Transverse colon (tissue), 4 donors: ENCODE data around the gene SLC2A13. TPM values are rescaled to one million over a fixed set of nuclear protein-coding genes. Genes with fewer than 3 reads are reported as not detected.

Experiments used
- DNase-seq: peaks from one replicate; pipeline ENCODE4 v3.0.0-alpha.2; 2019
- H3K27ac ChIP-seq, 4 donors: fragments of 200-600 bp; sonication (generic); 2 replicates each; pipeline ENCODE4 v1.5.1; 2016 to 2018; ENCODE audit warnings: inconsistent platforms in 4 of 4
- H3K27me3 ChIP-seq: fragments of 200-600 bp; sonication (generic); 2 replicates; pipeline ENCODE4 v1.5.1; 2017; ENCODE audit warnings: inconsistent platforms
- H3K36me3 ChIP-seq, 4 donors: fragments of 200-600 bp; sonication (generic); 2 replicates each; pipeline ENCODE4 v1.5.1; 2017 to 2019; ENCODE audit warnings: inconsistent platforms in 4 of 4
- H3K4me1 ChIP-seq, 4 donors: fragments of 200-600 bp; sonication (generic); 2 replicates each; pipeline ENCODE4 v1.5.1; 2017 to 2020; ENCODE audit warnings: inconsistent platforms in 4 of 4
- H3K4me3 ChIP-seq, 4 donors: fragments of 200-600 bp; sonication (generic); 1 replicate in 1 of 4; 2 replicates in 3 of 4; pipeline versions ENCODE4 v1.5.1 to v1.6.1; 2017 to 2019; ENCODE audit warnings: inconsistent platforms in 4 of 4
- H3K9me3 ChIP-seq, 2 donors: fragments of 200-600 bp; sonication (generic); 2 replicates each; pipeline ENCODE4 v1.5.1; 2017 to 2019; ENCODE audit warnings: inconsistent platforms in 2 of 2
- CTCF ChIP-seq, 5 experiments: fragments of 200-600 bp in 3 of 5; fragments of 450-650 bp in 2 of 5; sonication (generic) in 3 of 5; IDR thresholded peaks; 1 replicate in 2 of 5; 2 replicates in 3 of 5; pipeline ENCODE4 v1.5.1; 2016 to 2017; ENCODE audit warnings: antibody characterized with exemption in 5 of 5, inconsistent platforms in 3 of 5, mild to moderate bottlenecking in 2 of 5, moderate library complexity in 1 of 5
- EP300 ChIP-seq: sonication (generic); formaldehyde crosslinking; IDR thresholded peaks from one replicate; pipeline ENCODE4 v1.6.1; 2017; ENCODE audit warnings: antibody characterized with exemption, low read depth
- POLR2A ChIP-seq: fragments of 450-650 bp; IDR thresholded peaks from one replicate; pipeline ENCODE4 v1.6.1; 2016; ENCODE audit warnings: antibody characterized with exemption, mild to moderate bottlenecking, moderate library complexity
- POLR2AphosphoS5 ChIP-seq, 3 donors: sonication (generic); formaldehyde crosslinking; IDR thresholded peaks; one replicate each; pipeline ENCODE4 v1.6.1; 2016; ENCODE audit warnings: antibody characterized with exemption in 3 of 3
- WGBS, 2 donors: methylation state at CpG; one replicate each; pipeline ENCODE4 v1.1.5; 2018; ENCODE audit warnings: low coverage in 1 of 2; 5-methylcytosine and 5-hydroxymethylcytosine counted together
- in situ Hi-C, 4 donors: fragments of 200-750 bp; cut with MboI; loops; one replicate each; pipeline versions ENCODE4 v1.15.0 to v1.15.1; 2017; ENCODE audit warnings: low sequenced_read_pairs in 3 of 4, low pct_ligation_motif_present in 1 of 4, low pct_unique_long_range_greater_than_20kb in 1 of 4
- intact Hi-C: fragments of 100-400 bp; cut with DNase I; formaldehyde crosslinking; loops from one replicate; pipeline ENCODE4 v1.15.1; 2023; ENCODE audit warnings: low total_unique reads
- total RNA-seq, 4 donors: library from RNA; depleted of rRNA; stranded (reverse); fragments of >200 nt; gene quantifications; one replicate each; pipeline ENCODE4 v1.1.0, GENCODE V29; 2016

The SLC2A13 gene
- total RNA-seq, 4 donors from 2014 or later: 31.8 to 70.7 (median 46.8) TPM

- in situ Hi-C loops (no loop called here), intact Hi-C loops (no loop called here)
- H3K36me3 ChIP-seq: no peaks in the 10 kb centered on the region
- no peak overlapping the region for H3K27ac ChIP-seq
- 57 to 66% methylated on average over 4 of the region's 4 CpGs for WGBS, 2 donors
- DNase-seq: no peak
- H3K4me3 ChIP-seq: no peak overlapping the region
- H3K27me3 ChIP-seq: no peaks in the 10 kb centered on the region
- no peaks in the 10 kb centered on the region for H3K9me3 ChIP-seq
- TF ChIP-seq EP300: no peak
- no peak for TF ChIP-seq CTCF (IDR thresholded peaks at IDR 0.05)
- TF ChIP-seq POLR2A: no peak
- TF ChIP-seq POLR2AphosphoS5 (IDR thresholded peaks at IDR 0.05): no peak
- no peaks in the 10 kb centered on the region for H3K4me1 ChIP-seq
These were observed 36.3 kb upstream of the SLC2A13 start for GRCh38 chr12:40142001-40142744.

GRCh38 chr12:40138526-40138925 is 32.6 kb upstream of the SLC2A13 start:
- Histone ChIP-seq H3K36me3 (no peaks in the 10 kb centered on the region), H3K27ac (no peak overlapping the region), H3K4me3 (no peak overlapping the region), H3K9me3 (no peaks in the 10 kb centered on the region), H3K27me3 (no peaks in the 10 kb centered on the region), H3K4me1 (no peaks in the 10 kb centered on the region)
- in situ Hi-C loops (no loop called here), intact Hi-C loops (no loop called here)
- TF ChIP-seq POLR2AphosphoS5 (IDR thresholded peaks at IDR 0.05) (no peak), EP300 (no peak), POLR2A (no peak)
- WGBS, 2 donors: 88 to 93% methylated on average over 2 of the region's 2 CpGs
- no peak for DNase-seq

- TF ChIP-seq CTCF (IDR thresholded peaks at IDR 0.05) (no peak), POLR2AphosphoS5 (IDR thresholded peaks at IDR 0.05) (no peak), POLR2A (no peak), EP300 (no peak)
- in situ Hi-C loops: no loop called here
- Histone ChIP-seq H3K27me3 (no peaks in the 10 kb centered on the region), H3K9me3 (no peaks in the 10 kb centered on the region), H3K36me3 (no peaks in the 10 kb centered on the region), H3K4me1 (no peaks in the 10 kb centered on the region), H3K4me3 (no peak overlapping the region), H3K27ac (no peak overlapping the region)
- 33 to 43% methylated on average over 3 of the region's 3 CpGs for WGBS, 2 donors
- no peak for DNase-seq
- intact Hi-C loops: no loop called here
These were observed 31.4 kb upstream of the SLC2A13 start for GRCh38 chr12:40137252-40137651.

GRCh38 chr12:40127408-40127807 is 21.5 kb upstream of the SLC2A13 start:
- H3K4me1 ChIP-seq: no peaks in the 10 kb centered on the region
- H3K4me3 ChIP-seq: no peak overlapping the region
- H3K27me3 ChIP-seq: no peaks in the 10 kb centered on the region
- DNase-seq: no peak
- intact Hi-C loops: no loop called here
- in situ Hi-C loops: no loop called here
- no peaks in the 10 kb centered on the region for H3K36me3 ChIP-seq
- no peak overlapping the region for H3K27ac ChIP-seq
- H3K9me3 ChIP-seq: no peaks in the 10 kb centered on the region
- TF ChIP-seq CTCF (IDR thresholded peaks at IDR 0.05) (no peak), POLR2A (no peak), EP300 (no peak), POLR2AphosphoS5 (IDR thresholded peaks at IDR 0.05) (no peak)
